Peyer's patch (tissue), 4 donors: Measurements from ENCODE around the gene MED13. TPM values are rescaled to one million over a fixed set of nuclear protein-coding genes. Genes with fewer than 3 reads are reported as not detected.
"Not testable (repeated sequence)": the region's sequence is repeated elsewhere in the genome, so short reads cannot be mapped to it uniquely, and the experiment has no call there.

ENCODE experiments used
- DNase-seq, 3 donors: peaks; one replicate each; pipeline ENCODE4 v3.0.0-alpha.2; 2017 to 2019
- H3K27ac ChIP-seq, 4 donors: fragments of 200-600 bp; sonication (generic); one replicate each; pipeline ENCODE4 v1.5.1; 2016 to 2019
- H3K27me3 ChIP-seq, 2 donors: fragments of 200-600 bp; sonication (generic); one replicate each; pipeline ENCODE4 v1.5.1; 2019
- H3K36me3 ChIP-seq, 3 donors: fragments of 200-600 bp; sonication (generic); one replicate each; pipeline ENCODE4 v1.5.1; 2016 to 2019
- H3K4me1 ChIP-seq, 4 donors: fragments of 200-600 bp; sonication (generic); one replicate each; pipeline ENCODE4 v1.5.1; 2016 to 2019
- H3K4me3 ChIP-seq, 4 donors: fragments of 200-600 bp; sonication (generic); 1 replicate in 3 of 4; 2 replicates in 1 of 4; pipeline ENCODE4 v1.5.1; 2016 to 2019; ENCODE audit warnings: mild to moderate bottlenecking in 1 of 4
- H3K9me3 ChIP-seq, 4 donors: fragments of 200-600 bp; sonication (generic); one replicate each; pipeline ENCODE4 v1.5.1; 2016 to 2019; ENCODE audit warnings: mild to moderate bottlenecking in 1 of 4
- CTCF ChIP-seq, 6 experiments: fragments of 450-650 bp in 4 of 6; fragments of 200-600 bp in 2 of 6; sonication (generic) in 1 of 6; IDR thresholded peaks; one replicate each; pipeline ENCODE4 v1.5.1; 2017 to 2019; ENCODE audit warnings: antibody characterized with exemption in 6 of 6, mild to moderate bottlenecking in 3 of 6, moderate library complexity in 1 of 6
- POLR2A ChIP-seq, 2 donors: fragments of 450-650 bp; IDR thresholded peaks; one replicate each; pipeline ENCODE4 v1.5.1; 2017; ENCODE audit warnings: antibody characterized with exemption in 2 of 2, mild to moderate bottlenecking in 2 of 2, moderate library complexity in 2 of 2
- total RNA-seq, 4 donors: library from RNA; depleted of rRNA; stranded (reverse); fragments of >200 nt; gene quantifications; one replicate each; pipeline ENCODE4 v1.1.0, GENCODE V29; 2016

MED13 gene
- total RNA-seq, 4 donors from 2014 or later: 84.4 to 452 (median 131) TPM

GRCh38 chr17:62080647-62081046 lies 15.6 kb upstream of the MED13 start:
- DNase-seq: no peak
- Histone ChIP-seq H3K4me3 (no peak overlapping the region), H3K4me1 (no peaks in the 10 kb centered on the region), H3K9me3 (no peaks in the 10 kb centered on the region), H3K27ac (no peak overlapping the region), H3K36me3 (no peaks in the 10 kb centered on the region), H3K27me3 (no peaks in the 10 kb centered on the region)
- TF ChIP-seq POLR2A (IDR thresholded peaks at IDR 0.05): no peak
- TF ChIP-seq CTCF (IDR thresholded peaks at IDR 0.05): no peak

GRCh38 chr17:62078009-62078408 lies 12.9 kb upstream of the MED13 start:
- DNase-seq: no peak
- no peaks in the 10 kb centered on the region for H3K27me3 ChIP-seq
- no peaks in the 10 kb centered on the region for H3K36me3 ChIP-seq
- no peaks in the 10 kb centered on the region for H3K9me3 ChIP-seq
- no peak overlapping the region for H3K27ac ChIP-seq
- H3K4me3 ChIP-seq: no peak overlapping the region
- TF ChIP-seq CTCF (IDR thresholded peaks at IDR 0.05): no peak
- TF ChIP-seq POLR2A (IDR thresholded peaks at IDR 0.05): no peak
- H3K4me1 ChIP-seq: no peaks in the 10 kb centered on the region

- no peak for TF ChIP-seq POLR2A (IDR thresholded peaks at IDR 0.05)
- no peak for TF ChIP-seq CTCF (IDR thresholded peaks at IDR 0.05)
- Histone ChIP-seq H3K27ac (no peak overlapping the region), H3K36me3 (no peaks in the 10 kb centered on the region), H3K4me3 (no peak overlapping the region), H3K4me1 (no peaks in the 10 kb centered on the region), H3K27me3 (no peaks in the 10 kb centered on the region), H3K9me3 (no peaks in the 10 kb centered on the region)
- no peak for DNase-seq
Observed at GRCh38 chr17:62076864-62077788, 12.0 kb upstream of the MED13 start.

- Histone ChIP-seq H3K9me3 (no peaks in the 10 kb centered on the region), H3K27me3 (no peaks in the 10 kb centered on the region), H3K4me3 (no peak overlapping the region), H3K36me3 (no peaks in the 10 kb centered on the region), H3K4me1 (no peaks in the 10 kb centered on the region), H3K27ac (no peak overlapping the region)
- TF ChIP-seq CTCF (IDR thresholded peaks at IDR 0.05) (no peak), POLR2A (IDR thresholded peaks at IDR 0.05) (no peak)
- no peak for DNase-seq
Observed at GRCh38 chr17:62075308-62075815, 10.3 kb upstream of the MED13 start.

- Histone ChIP-seq H3K27me3 (no peaks in the 10 kb centered on the region), H3K4me1 (no peaks in the 10 kb centered on the region), H3K4me3 (no peak overlapping the region), H3K9me3 (no peaks in the 10 kb centered on the region), H3K27ac (no peak overlapping the region), H3K36me3 (no peaks in the 10 kb centered on the region)
- DNase-seq: no peak
- TF ChIP-seq CTCF (IDR thresholded peaks at IDR 0.05): no peak
- TF ChIP-seq POLR2A (IDR thresholded peaks at IDR 0.05): no peak
Observed at GRCh38 chr17:62073993-62074392, 8.9 kb upstream of the MED13 start.

- H3K4me1 ChIP-seq, DNase-seq, H3K27me3 ChIP-seq, H3K4me3 ChIP-seq, H3K36me3 ChIP-seq, H3K9me3 ChIP-seq, H3K27ac ChIP-seq: not testable (repeated sequence)
Observed at GRCh38 chr17:62072855-62073254, 7.8 kb upstream of the MED13 start.
